Caco-2 (cell line): Measurements from ENCODE around the gene DYNC2H1. TPM values are rescaled to one million over a fixed set of nuclear protein-coding genes. Genes with fewer than 3 reads are reported as not detected.

Experiments
- BruUV-seq: library from RNA; stranded (reverse); fragments of 400-500 nt; replicated peaks from 2 replicates; lab custom pipeline; 2021; lab: Mats Ljungman, UMichigan
- CTCF ChIA-PET: fragments of 300-600 bp; sonication (Branson Sonifier 250); formaldehyde crosslinking; loops from one replicate; lab custom pipeline; 2022; ENCODE audit warnings: antibody characterized with exemption; lab: Charles Lee
- POLR2A ChIA-PET: fragments of 300-600 bp; sonication (Branson Sonifier 250); formaldehyde crosslinking; loops from one replicate; lab custom pipeline; 2022; ENCODE audit warnings: antibody characterized with exemption; lab: Charles Lee
- DNase-seq, 2 experiments: peaks; one replicate each; pipeline versions ENCODE4 v3.0.0 to v3.0.0-alpha.2; 2020 to 2022
- H3K27me3 ChIP-seq: replicated peaks from 2 replicates; pipeline ENCODE4 v1.6.0; 2011; ENCODE audit warnings: low read length; ENCODE audit not compliant: control insufficient read depth, insufficient read depth
- H3K36me3 ChIP-seq: 2 replicates; pipeline ENCODE4 v1.5.1; 2011; ENCODE audit warnings: low read length; ENCODE audit not compliant: control insufficient read depth, insufficient read depth
- H3K4me1 ChIP-seq: fragments of 250-450 bp; sonication (Bioruptor Pico); 2 replicates; pipeline ENCODE4 v1.5.1; 2020; ENCODE audit warnings: mild to moderate bottlenecking
- H3K4me3 ChIP-seq: 2 replicates; pipeline ENCODE4 v1.5.1; 2011; ENCODE audit warnings: low read depth, mild to moderate bottlenecking, control low read depth, low read length
- H3K9me3 ChIP-seq: fragments of 250-450 bp; sonication (Bioruptor Pico); 2 replicates; pipeline ENCODE4 v1.5.1; 2020; ENCODE audit warnings: mild to moderate bottlenecking, moderate library complexity
- H3K27ac Mint-ChIP-seq: one replicate; pipeline ENCODE4 v1.8.0; 2022; ENCODE audit warnings: mixed read lengths; ENCODE audit not compliant: unreplicated experiment
- H3K27me3 Mint-ChIP-seq: one replicate; pipeline ENCODE4 v1.8.0; 2022; ENCODE audit warnings: mixed read lengths; ENCODE audit not compliant: insufficient read depth, unreplicated experiment
- H3K36me3 Mint-ChIP-seq: one replicate; pipeline ENCODE4 v1.8.0; 2022; ENCODE audit warnings: mild to moderate bottlenecking, mixed read lengths; ENCODE audit not compliant: insufficient read depth, unreplicated experiment
- H3K4me1 Mint-ChIP-seq: one replicate; pipeline ENCODE4 v1.8.0; 2022; ENCODE audit warnings: low read depth, mixed read lengths; ENCODE audit not compliant: unreplicated experiment
- H3K4me3 Mint-ChIP-seq: one replicate; pipeline ENCODE4 v1.8.0; 2022; ENCODE audit warnings: mild to moderate bottlenecking, moderate library complexity, mixed read lengths; ENCODE audit not compliant: unreplicated experiment
- H3K9me3 Mint-ChIP-seq: one replicate; pipeline ENCODE4 v1.8.0; 2022; ENCODE audit warnings: mixed read lengths; ENCODE audit not compliant: unreplicated experiment
- intact Hi-C: fragments of 100-400 bp; cut with micrococcal nuclease; formaldehyde crosslinking; loops from one replicate; pipeline ENCODE4 v1.10.0; 2022; ENCODE audit not compliant: unreplicated experiment
- total RNA-seq: library from RNA; stranded (reverse); gene quantifications from 2 replicates; pipeline ENCODE4 v1.2.3, GENCODE V29; 2022
- TF ChIP-seq, protein P1 (sequence below), 2 experiments: fragments of 200-600 bp in 1 of 2; IDR thresholded peaks; 1 replicate in 1 of 2; 2 replicates in 1 of 2; pipeline versions ENCODE4 v1.5.1 to v1.8.0; 2011 to 2022; ENCODE audit warnings: antibody characterized with exemption in 1 of 2, control low read depth in 1 of 2, inconsistent platforms in 1 of 2, low read depth in 1 of 2, low read length in 1 of 2, mild to moderate bottlenecking in 1 of 2, moderate library complexity in 1 of 2; ENCODE audit not compliant: insufficient read depth in 1 of 2, severe bottlenecking in 1 of 2, unreplicated experiment in 1 of 2

The DYNC2H1 gene
- total RNA-seq, 1 experiment from 2014 or later, result 6.5 TPM

DNA sequence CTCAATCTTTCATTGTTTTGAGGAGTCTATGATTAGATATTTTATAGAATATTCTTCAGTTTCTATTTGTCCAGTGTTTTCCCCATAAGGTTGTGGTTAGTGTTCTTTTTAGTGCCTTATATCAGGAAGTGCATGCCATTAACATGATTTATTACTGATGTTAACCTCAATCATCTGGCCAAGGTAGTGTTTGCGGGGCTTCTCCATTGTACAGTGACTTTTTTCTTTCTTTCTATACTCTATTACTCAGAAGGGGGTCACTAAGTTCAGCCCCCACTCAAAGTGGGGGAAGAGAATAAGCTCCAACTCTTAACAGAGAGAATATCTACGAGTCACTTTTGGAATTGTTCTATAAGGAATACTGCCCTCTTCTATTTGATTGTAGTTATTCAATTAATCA, 415.8 kb downstream of the DYNC2H1 start:
- intact Hi-C loops, result no loop called here
- H3K36me3 Mint-ChIP-seq, result no peaks in the 10 kb centered on the region
- no peak for DNase-seq
- Histone ChIP-seq H3K4me3 (no peak overlapping the region), H3K9me3 (no peaks in the 10 kb centered on the region), H3K4me1 (no peaks in the 10 kb centered on the region), H3K36me3 (no peaks in the 10 kb centered on the region), H3K27me3 (no peaks in the 10 kb centered on the region)
- no peak overlapping the region for H3K4me3 Mint-ChIP-seq
- TF ChIP-seq, protein P1, sequence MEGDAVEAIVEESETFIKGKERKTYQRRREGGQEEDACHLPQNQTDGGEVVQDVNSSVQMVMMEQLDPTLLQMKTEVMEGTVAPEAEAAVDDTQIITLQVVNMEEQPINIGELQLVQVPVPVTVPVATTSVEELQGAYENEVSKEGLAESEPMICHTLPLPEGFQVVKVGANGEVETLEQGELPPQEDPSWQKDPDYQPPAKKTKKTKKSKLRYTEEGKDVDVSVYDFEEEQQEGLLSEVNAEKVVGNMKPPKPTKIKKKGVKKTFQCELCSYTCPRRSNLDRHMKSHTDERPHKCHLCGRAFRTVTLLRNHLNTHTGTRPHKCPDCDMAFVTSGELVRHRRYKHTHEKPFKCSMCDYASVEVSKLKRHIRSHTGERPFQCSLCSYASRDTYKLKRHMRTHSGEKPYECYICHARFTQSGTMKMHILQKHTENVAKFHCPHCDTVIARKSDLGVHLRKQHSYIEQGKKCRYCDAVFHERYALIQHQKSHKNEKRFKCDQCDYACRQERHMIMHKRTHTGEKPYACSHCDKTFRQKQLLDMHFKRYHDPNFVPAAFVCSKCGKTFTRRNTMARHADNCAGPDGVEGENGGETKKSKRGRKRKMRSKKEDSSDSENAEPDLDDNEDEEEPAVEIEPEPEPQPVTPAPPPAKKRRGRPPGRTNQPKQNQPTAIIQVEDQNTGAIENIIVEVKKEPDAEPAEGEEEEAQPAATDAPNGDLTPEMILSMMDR (IDR thresholded peaks at IDR 0.05; ENCODE audit: insufficient read depth in 1 of 2, low read depth in 1 of 2, low read length in 1 of 2, severe bottlenecking in 1 of 2, unreplicated experiment in 1 of 2), result no peak
- H3K27ac Mint-ChIP-seq, result no peak overlapping the region
- no TSS peak for BruUV-seq
- H3K27me3 Mint-ChIP-seq, result no peaks in the 10 kb centered on the region
- POLR2A ChIA-PET, result no interaction called here
- H3K9me3 Mint-ChIP-seq, result no peaks in the 10 kb centered on the region
- CTCF ChIA-PET, result no interaction called here
- H3K4me1 Mint-ChIP-seq, result no peaks in the 10 kb centered on the region

DNA sequence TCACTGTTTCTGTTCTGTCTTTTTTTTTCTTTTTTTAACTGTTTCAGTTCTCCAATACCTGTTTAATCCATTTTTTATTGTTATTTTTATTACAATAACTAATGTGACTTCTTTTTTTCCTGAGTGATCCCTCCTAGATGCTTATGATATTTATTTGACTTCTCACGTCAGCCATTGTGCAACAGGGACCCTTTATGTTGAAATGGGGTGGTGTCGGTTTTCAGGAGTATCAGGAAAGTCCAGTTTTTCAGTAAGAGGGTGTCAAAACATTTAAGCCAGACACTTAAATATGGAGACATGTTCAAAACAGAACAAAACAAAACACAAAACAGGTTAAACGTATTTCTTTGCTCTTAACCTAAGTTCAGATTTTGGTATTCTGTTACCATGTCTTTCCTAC, 418.8 kb downstream of the DYNC2H1 start:
- BruUV-seq, result no TSS peak
- no peak for DNase-seq
- no peak overlapping the region for H3K4me3 Mint-ChIP-seq
- no peaks in the 10 kb centered on the region for H3K9me3 ChIP-seq
- H3K36me3 Mint-ChIP-seq, result no peaks in the 10 kb centered on the region
- H3K9me3 Mint-ChIP-seq, result no peaks in the 10 kb centered on the region
- H3K27me3 ChIP-seq, result no peaks in the 10 kb centered on the region
- no peaks in the 10 kb centered on the region for H3K4me1 ChIP-seq
- H3K27me3 Mint-ChIP-seq, result peaks cover 7% of the 10 kb centered on the region
- TF ChIP-seq, protein P1 (IDR thresholded peaks at IDR 0.05; ENCODE audit: insufficient read depth in 1 of 2, low read depth in 1 of 2, low read length in 1 of 2, severe bottlenecking in 1 of 2, unreplicated experiment in 1 of 2), result no peak
- intact Hi-C loops, result no loop called here
- H3K36me3 ChIP-seq, result no peaks in the 10 kb centered on the region
- H3K4me1 Mint-ChIP-seq, result no peaks in the 10 kb centered on the region
- no peak overlapping the region for H3K4me3 ChIP-seq
- no peak overlapping the region for H3K27ac Mint-ChIP-seq
- ChIA-PET POLR2A (no interaction called here), CTCF (no interaction called here)

DNA sequence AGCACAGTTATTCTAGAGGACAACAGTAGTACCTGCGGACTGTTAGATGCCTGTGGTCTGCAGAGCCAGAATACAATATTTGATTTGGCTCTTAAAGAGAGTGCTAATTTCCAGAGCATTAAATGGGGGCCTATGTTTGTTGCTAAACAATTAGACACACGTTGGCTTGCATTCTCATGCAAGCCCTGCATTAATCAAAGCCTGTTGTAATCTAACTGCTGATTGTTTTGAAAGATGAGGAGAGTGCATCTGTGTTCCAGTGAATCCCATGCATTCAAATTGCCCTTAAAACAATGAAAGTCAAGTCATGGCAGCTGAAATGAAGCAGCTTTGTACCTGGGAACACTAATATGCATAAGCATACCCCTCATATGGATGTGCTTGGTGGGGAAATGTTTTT, 419.4 kb downstream of the DYNC2H1 start:
- no peaks in the 10 kb centered on the region for H3K36me3 ChIP-seq
- ChIA-PET CTCF (no interaction called here), POLR2A (no interaction called here)
- Mint-ChIP-seq H3K27me3 (peaks cover 10% of the 10 kb centered on the region), H3K27ac (no peak overlapping the region), H3K9me3 (no peaks in the 10 kb centered on the region), H3K36me3 (no peaks in the 10 kb centered on the region), H3K4me1 (no peaks in the 10 kb centered on the region), H3K4me3 (no peak overlapping the region)
- no peaks in the 10 kb centered on the region for H3K4me1 ChIP-seq
- no peaks in the 10 kb centered on the region for H3K9me3 ChIP-seq
- TF ChIP-seq, protein P1 (IDR thresholded peaks at IDR 0.05; ENCODE audit: insufficient read depth in 1 of 2, low read depth in 1 of 2, low read length in 1 of 2, severe bottlenecking in 1 of 2, unreplicated experiment in 1 of 2), result no peak
- no peak for DNase-seq
- intact Hi-C loops, result no loop called here
- H3K27me3 ChIP-seq, result no peaks in the 10 kb centered on the region
- no TSS peak for BruUV-seq
- no peak overlapping the region for H3K4me3 ChIP-seq
